Suppressor macrophage (primary cell): ENCODE results near the gene RABL6.
"Not testable (repeated sequence)": the region's sequence is repeated elsewhere in the genome, so short reads cannot be mapped to it uniquely, and the experiment has no call there.

Source experiments
- DNase-seq, 4 experiments: peaks; one replicate each; pipeline ENCODE4 v3.0.0-alpha.2; 2020 to 2022
- total RNA-seq, 17 experiments: gene quantifications; one replicate each; lab custom pipeline; 2026; ENCODE audit warnings: mixed read lengths in 6 of 17, inconsistent platforms in 3 of 17; lab: John Stamatoyannopoulos, UW

The RABL6 gene
- total RNA-seq: 42.4 to 135 (median 67.9) reads per million in 17 experiments

- DNase-seq: peak; percentile 85 to 95 (median 92)
These were observed at the start of gene RABL6 for GRCh38 chr9:136807281-136808074. RABL6 (plus strand) TSS chr9:136807948; CDS start chr9:136808197, 249 bp downstream.

GRCh38 chr9:136759001-136759400 lies 48.7 kb upstream of the RABL6 start:
- no peak for DNase-seq

- DNase-seq: no peak
These were observed 48.1 kb upstream of the RABL6 start for GRCh38 chr9:136759436-136760325.

- DNase-seq: no peak
These were observed 47.3 kb upstream of the RABL6 start for GRCh38 chr9:136760424-136760823.

GRCh38 chr9:136760834-136761544 lies 46.8 kb upstream of the RABL6 start:
- peak; percentile 34 to 79 (median 67) for DNase-seq

- DNase-seq: no peak
These were observed 46.2 kb upstream of the RABL6 start for GRCh38 chr9:136761545-136761981.

GRCh38 chr9:136762221-136762691 lies 45.5 kb upstream of the RABL6 start:
- no peak for DNase-seq

- DNase-seq: peak in 2 of 4 experiments; percentile 22 to 42
These were observed 44.7 kb upstream of the RABL6 start for GRCh38 chr9:136762915-136763648.

GRCh38 chr9:136763649-136764035 lies 44.1 kb upstream of the RABL6 start:
- no peak for DNase-seq

GRCh38 chr9:136764301-136764891 lies 43.4 kb upstream of the RABL6 start, which contains the start of gene LCN15:
LCN15 (minus strand) TSS chr9:136764518; CDS start chr9:136764488, 30 bp downstream.
- no peak for DNase-seq

GRCh38 chr9:136765041-136765440 lies 42.7 kb upstream of the RABL6 start:
- DNase-seq: no peak

- DNase-seq: not testable (repeated sequence)
These were observed 41.9 kb upstream of the RABL6 start for GRCh38 chr9:136765745-136766409.

- peak; percentile 35 to 68 (median 50) for DNase-seq
These were observed 41.2 kb upstream of the RABL6 start for GRCh38 chr9:136766410-136767120.

- peak; percentile 41 to 70 (median 54) for DNase-seq
These were observed 38.0 kb upstream of the RABL6 start for GRCh38 chr9:136769710-136770191.

GRCh38 chr9:136771907-136772415 lies 35.8 kb upstream of the RABL6 start:
- no peak for DNase-seq

- peak; percentile 22 to 63 (median 58) for DNase-seq
These were observed 34.2 kb upstream of the RABL6 start for GRCh38 chr9:136773386-136774044.

GRCh38 chr9:136774416-136775045 lies 33.2 kb upstream of the RABL6 start:
- no peak for DNase-seq

GRCh38 chr9:136775191-136775590 lies 32.6 kb upstream of the RABL6 start:
- no peak for DNase-seq
